Measurements from ENCODE around the gene ENTR1.
A peak's percentile ranks its signal among the peaks of the same experiment; 100 is the strongest.
"Not testable (repeated sequence)": the region's sequence is repeated elsewhere in the genome, so short reads cannot be mapped to it uniquely, and the experiment has no call there.

Gene ENTR1

DNA sequence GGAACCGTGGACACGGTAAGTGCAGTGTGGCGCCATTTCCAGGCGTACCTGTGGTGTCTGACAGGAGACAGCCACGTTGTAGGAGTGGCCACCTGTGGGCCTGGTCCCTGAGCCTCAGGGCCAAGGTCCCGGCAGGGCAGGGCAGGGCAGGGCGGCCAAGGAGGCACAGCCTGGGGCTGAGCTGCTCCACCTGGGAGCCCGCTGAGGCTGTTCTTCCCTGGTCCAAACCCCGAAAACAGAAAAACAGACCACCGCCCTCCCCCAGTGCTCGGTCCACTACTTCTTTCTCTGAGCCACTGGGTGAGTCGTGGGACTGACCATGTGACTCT is 8.6 kb upstream of the ENTR1 start:
- DNase-seq (ENCODE audit: low spot score) = no peak

GRCh38 chr9:136418182-136419091 is 8.0 kb upstream of the ENTR1 start:
- no peak for DNase-seq (ENCODE audit: low spot score)

GRCh38 chr9:136416914-136417313 is 6.5 kb upstream of the ENTR1 start:
- no peak for DNase-seq (ENCODE audit: low spot score)

- DNase-seq (ENCODE audit: low spot score) = no peak
Measured at GRCh38 chr9:136416427-136416826, 6.0 kb upstream of the ENTR1 start.

DNA sequence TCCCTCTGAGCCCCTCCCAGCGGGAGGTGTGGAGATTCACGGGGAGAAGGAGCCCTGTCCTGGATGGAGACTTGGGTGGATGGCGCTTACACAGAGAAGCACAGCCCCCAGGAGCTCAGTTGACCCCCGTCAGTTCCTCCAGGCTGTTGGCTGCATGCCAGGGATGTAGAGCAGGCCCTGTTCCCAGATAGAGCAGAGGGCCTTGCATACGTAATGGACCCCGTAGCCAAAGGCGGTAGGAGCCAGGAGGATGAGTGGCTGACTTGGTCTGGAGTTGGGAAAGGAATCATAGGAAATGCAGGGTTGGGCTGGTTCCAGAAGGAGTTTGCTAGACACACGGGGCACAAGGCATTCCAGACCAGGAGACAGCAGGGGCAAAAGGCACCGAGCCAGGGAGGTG is 2.5 kb upstream of the ENTR1 start:
- no peak for DNase-seq (ENCODE audit: low spot score)

DNA sequence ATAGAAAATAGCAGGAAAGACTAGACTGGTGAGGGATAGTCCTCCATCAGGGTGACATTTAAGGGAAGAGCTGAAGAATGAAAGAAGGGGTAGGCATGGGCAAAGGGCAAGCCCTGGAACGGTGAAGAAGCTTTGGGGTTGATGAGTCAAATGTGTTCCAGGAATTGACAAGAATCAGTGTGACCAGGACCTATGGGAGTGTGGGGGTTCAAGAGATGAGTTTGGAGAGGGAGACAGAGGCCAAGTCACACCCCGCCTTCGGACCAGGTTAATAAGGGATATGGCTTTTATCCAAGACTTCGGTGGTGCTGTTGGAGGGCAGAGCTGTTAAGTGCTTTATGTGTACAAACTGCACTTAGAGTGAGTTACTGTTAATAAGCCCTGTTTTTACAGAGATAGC is 964 bp upstream of the ENTR1 start:
- no peak for DNase-seq (ENCODE audit: low spot score)

GRCh38 chr9:136409557-136410455 is 608 bp downstream of the ENTR1 start:
- peak; percentile 11 for DNase-seq (ENCODE audit: low spot score)

- DNase-seq (ENCODE audit: low spot score) = no peak
Measured at GRCh38 chr9:136407911-136408310, 2.5 kb downstream of the ENTR1 start.

- not testable (repeated sequence) for DNase-seq (ENCODE audit: low spot score)
Measured at GRCh38 chr9:136407061-136407460, 3.4 kb downstream of the ENTR1 start.

DNA sequence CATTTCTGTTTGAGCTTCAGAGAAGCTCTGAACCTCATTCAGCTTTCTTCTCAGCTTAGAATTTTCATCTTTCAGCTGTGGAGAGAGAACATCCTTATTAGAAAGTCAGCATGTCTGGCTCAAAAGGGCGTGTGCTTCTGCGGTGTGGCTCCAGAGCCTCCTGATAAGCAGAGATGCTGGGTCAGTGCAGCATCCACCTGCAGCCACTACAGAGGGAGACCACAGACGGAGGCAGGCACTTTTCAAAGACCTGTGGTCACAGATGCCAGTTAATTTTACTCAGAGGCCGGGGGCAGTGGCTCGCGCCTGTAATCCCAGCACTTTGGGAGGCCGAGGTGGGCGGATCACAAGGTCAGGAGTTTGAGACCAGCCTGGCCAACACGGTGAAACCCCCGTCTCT is 4.5 kb downstream of the ENTR1 start:
- DNase-seq (ENCODE audit: low spot score) = not testable (repeated sequence)

DNA sequence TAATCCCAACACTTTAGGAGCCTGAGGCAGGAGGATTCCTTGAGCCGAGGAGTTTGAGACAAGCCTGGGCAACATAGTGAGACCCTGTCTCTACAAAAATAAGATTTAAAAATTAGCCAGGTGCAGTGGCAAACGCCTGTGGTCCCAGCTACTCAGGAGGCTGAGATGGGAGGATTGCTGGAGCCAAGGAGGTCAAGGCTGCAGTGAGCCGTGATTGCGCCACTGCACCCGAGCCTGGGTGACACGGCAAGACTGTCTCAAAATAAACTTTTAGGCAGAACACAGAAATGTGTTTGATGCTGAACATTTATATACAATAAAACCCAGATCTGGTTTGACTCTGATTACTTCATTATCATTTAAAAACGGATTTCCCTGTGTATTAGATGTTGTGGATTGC is 4.9 kb downstream of the ENTR1 start:
- no peak for DNase-seq (ENCODE audit: low spot score)

GRCh38 chr9:136404801-136405136 is 5.6 kb downstream of the ENTR1 start:
- DNase-seq (ENCODE audit: low spot score) = no peak

GRCh38 chr9:136403915-136404800 is 6.3 kb downstream of the ENTR1 start:
- DNase-seq (ENCODE audit: low spot score) = no peak

- no peak for DNase-seq (ENCODE audit: low spot score)
Measured at GRCh38 chr9:136403538-136403914, 6.9 kb downstream of the ENTR1 start.

DNA sequence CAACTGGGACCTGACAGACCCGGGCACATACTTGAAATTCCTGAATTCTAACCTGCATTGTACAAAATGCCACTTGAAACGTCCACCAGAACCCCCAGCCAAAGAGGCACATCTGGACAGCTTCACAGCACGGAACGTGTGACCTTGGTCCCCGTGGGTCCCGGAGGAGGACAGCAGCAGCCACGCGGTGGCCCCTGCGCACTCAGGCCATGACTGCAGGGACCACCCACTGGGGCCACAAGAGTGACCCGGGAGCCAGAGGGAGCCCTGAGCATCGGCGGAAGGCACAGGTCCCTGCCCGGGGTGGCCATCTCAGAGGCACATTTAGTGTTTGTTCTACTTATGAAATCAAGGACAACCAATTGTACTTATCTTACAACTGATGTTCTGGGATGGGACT is 8.3 kb downstream of the ENTR1 start:
- no peak for DNase-seq (ENCODE audit: low spot score)

GRCh38 chr9:136401173-136401922 is 9.1 kb downstream of the ENTR1 start:
- DNase-seq (ENCODE audit: low spot score) = no peak

- DNase-seq (ENCODE audit: low spot score) = peak; percentile 75
Measured at GRCh38 chr9:136400038-136400834, 10.2 kb downstream of the ENTR1 start, which contains the start of gene SNAPC4. Gene SNAPC4 (minus strand): TSS chr9:136400170. CDS start chr9:136398428, 1,742 bp downstream.

GRCh38 chr9:136399176-136400037 is 11.0 kb downstream of the ENTR1 start:
- no peak for DNase-seq (ENCODE audit: low spot score)

DNA sequence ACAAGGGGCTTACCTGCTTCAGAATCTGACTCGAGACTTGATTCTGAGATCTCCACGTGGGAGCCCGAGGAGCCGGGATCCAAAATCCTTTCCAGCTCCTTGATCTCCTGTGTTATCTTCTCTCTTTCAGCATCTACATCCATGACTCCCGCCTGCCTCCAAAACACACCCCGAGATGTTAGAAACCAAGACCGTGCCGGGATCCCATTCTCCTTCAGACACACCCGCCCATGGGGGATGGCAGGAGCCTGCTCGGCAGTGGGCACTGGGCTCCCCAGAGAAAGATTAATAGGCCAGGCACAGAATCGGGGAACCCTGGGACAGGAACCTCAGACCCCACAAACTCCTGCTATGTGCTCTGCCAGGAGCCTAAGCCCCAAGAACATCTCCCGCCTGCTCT is 12.1 kb downstream of the ENTR1 start:
- DNase-seq (ENCODE audit: low spot score) = no peak

- no peak for DNase-seq (ENCODE audit: low spot score)
Measured at GRCh38 chr9:136397643-136398042, 12.8 kb downstream of the ENTR1 start.

All from globus pallidus (tissue), 1 donor.